OCI-LY3 (cell line): Measurements from ENCODE around the gene MTA1.

Experiments used
- H2AFZ ChIP-seq: fragments of 200-600, 300-600 bp; shearing (Covaris generic); 2 replicates; pipeline ENCODE4 v1.6.0; 2014; ENCODE audit warnings: antibody characterized with exemption, low read depth, low read length
- H3K27ac ChIP-seq: fragments of 200-600, 300-600 bp; sonication (generic); 2 replicates; pipeline ENCODE4 v1.5.1; 2014; ENCODE audit warnings: mild to moderate bottlenecking, low read length, moderate library complexity, mixed read lengths
- H3K27me3 ChIP-seq: fragments of 200-600, 300-600 bp; sonication (generic); 2 replicates; pipeline ENCODE4 v1.6.1; 2014; ENCODE audit warnings: low read depth, low read length, mixed read lengths
- H3K36me3 ChIP-seq: fragments of 200-600, 300-600 bp; sonication (generic); replicated peaks from 2 replicates; pipeline ENCODE3; 2014; ENCODE audit warnings: low read depth, low read length, mixed read lengths
- H3K4me1 ChIP-seq: fragments of 300-600, 200-600 bp; sonication (generic); 2 replicates; pipeline ENCODE4 v1.6.1; 2014; ENCODE audit warnings: low read length, mixed read lengths
- H3K4me2 ChIP-seq: fragments of 200-600, 300-600 bp; sonication (generic); 2 replicates; pipeline ENCODE4 v1.6.1; 2014; ENCODE audit warnings: low read length, mixed read lengths
- H3K4me3 ChIP-seq: fragments of 300-600, 200-600 bp; sonication (generic); 2 replicates; pipeline ENCODE4 v1.5.1; 2014; ENCODE audit warnings: antibody characterized with exemption, mild to moderate bottlenecking, low read length, moderate library complexity
- H3K79me2 ChIP-seq: fragments of 300-600, 200-600 bp; shearing (Covaris generic); 2 replicates; pipeline ENCODE4 v1.6.1; 2014; ENCODE audit warnings: mild to moderate bottlenecking, low read length, mixed read lengths
- H3K9ac ChIP-seq: fragments of 300-600, 200-600 bp; shearing (Covaris generic); 2 replicates; pipeline ENCODE4 v1.6.0; 2014; ENCODE audit warnings: mild to moderate bottlenecking, low read length, moderate library complexity
- H3K9me3 ChIP-seq: fragments of 200-600, 300-600 bp; shearing (Covaris generic); 2 replicates; pipeline ENCODE4 v1.6.1; 2014; ENCODE audit warnings: low read length, mixed read lengths; ENCODE audit not compliant: insufficient read depth
- H4K20me1 ChIP-seq: fragments of 200-600, 300-600 bp; sonication (generic); 2 replicates; pipeline ENCODE4 v1.6.1; 2016; ENCODE audit warnings: low read length, mixed read lengths; ENCODE audit not compliant: insufficient read depth
- CTCF ChIP-seq: fragments of 200-600, 300-600 bp; sonication (generic); IDR thresholded peaks from 2 replicates; pipeline ENCODE4 v1.5.1; 2014; ENCODE audit warnings: antibody characterized with exemption, low read length, low read depth
- EZH2phosphoT487 ChIP-seq: fragments of 200-600 bp; shearing (Covaris generic); IDR thresholded peaks from 2 replicates; pipeline ENCODE4 v1.6.1; 2018; ENCODE audit warnings: antibody characterized with exemption, mixed run types, low read depth

Gene MTA1

GRCh38 chr14:105495101-105495989 lies 75.7 kb downstream of the MTA1 start:
- Histone ChIP-seq H3K79me2 (peaks cover 8% of the 10 kb centered on the region), H2AFZ (no peak overlapping the region), H3K9ac (no peak overlapping the region), H3K4me3 (no peak overlapping the region), H3K36me3 (peaks cover 6% of the 10 kb centered on the region), H4K20me1 (peaks cover 11% of the 10 kb centered on the region), H3K27me3 (no peaks in the 10 kb centered on the region), H3K27ac (no peak overlapping the region), H3K9me3 (no peaks in the 10 kb centered on the region), H3K4me2 (no peak overlapping the region), H3K4me1 (peaks cover 9% of the 10 kb centered on the region)
- TF ChIP-seq CTCF (no peak), EZH2phosphoT487 (no peak)

GRCh38 chr14:105495990-105496830 lies 76.6 kb downstream of the MTA1 start:
- no peak overlapping the region for H2AFZ ChIP-seq
- peaks cover 9% of the 10 kb centered on the region for H3K4me1 ChIP-seq
- H3K36me3 ChIP-seq: peaks cover 6% of the 10 kb centered on the region
- TF ChIP-seq CTCF (no peak), EZH2phosphoT487 (no peak)
- H3K4me2 ChIP-seq: no peak overlapping the region
- H3K27me3 ChIP-seq: no peaks in the 10 kb centered on the region
- no peak overlapping the region for H3K4me3 ChIP-seq
- no peak overlapping the region for H3K9ac ChIP-seq
- H3K27ac ChIP-seq: no peak overlapping the region
- peaks cover 11% of the 10 kb centered on the region for H4K20me1 ChIP-seq
- peaks cover 8% of the 10 kb centered on the region for H3K79me2 ChIP-seq
- no peaks in the 10 kb centered on the region for H3K9me3 ChIP-seq

GRCh38 chr14:105496831-105497591 lies 77.4 kb downstream of the MTA1 start:
- Histone ChIP-seq H3K27me3 (no peaks in the 10 kb centered on the region), H2AFZ (no peak overlapping the region), H3K27ac (no peak overlapping the region), H3K4me3 (no peak overlapping the region), H3K4me1 (peaks cover 5% of the 10 kb centered on the region), H3K79me2 (peaks cover 5% of the 10 kb centered on the region), H3K9me3 (no peaks in the 10 kb centered on the region), H3K4me2 (no peak overlapping the region), H3K9ac (no peak overlapping the region), H4K20me1 (peaks cover 7% of the 10 kb centered on the region), H3K36me3 (peaks cover 6% of the 10 kb centered on the region)
- TF ChIP-seq CTCF (no peak), EZH2phosphoT487 (no peak)
